ENCODE data around the gene SPACDR.
A peak's percentile ranks its signal among the peaks of the same experiment; 100 is the strongest.

The SPACDR gene

DNA sequence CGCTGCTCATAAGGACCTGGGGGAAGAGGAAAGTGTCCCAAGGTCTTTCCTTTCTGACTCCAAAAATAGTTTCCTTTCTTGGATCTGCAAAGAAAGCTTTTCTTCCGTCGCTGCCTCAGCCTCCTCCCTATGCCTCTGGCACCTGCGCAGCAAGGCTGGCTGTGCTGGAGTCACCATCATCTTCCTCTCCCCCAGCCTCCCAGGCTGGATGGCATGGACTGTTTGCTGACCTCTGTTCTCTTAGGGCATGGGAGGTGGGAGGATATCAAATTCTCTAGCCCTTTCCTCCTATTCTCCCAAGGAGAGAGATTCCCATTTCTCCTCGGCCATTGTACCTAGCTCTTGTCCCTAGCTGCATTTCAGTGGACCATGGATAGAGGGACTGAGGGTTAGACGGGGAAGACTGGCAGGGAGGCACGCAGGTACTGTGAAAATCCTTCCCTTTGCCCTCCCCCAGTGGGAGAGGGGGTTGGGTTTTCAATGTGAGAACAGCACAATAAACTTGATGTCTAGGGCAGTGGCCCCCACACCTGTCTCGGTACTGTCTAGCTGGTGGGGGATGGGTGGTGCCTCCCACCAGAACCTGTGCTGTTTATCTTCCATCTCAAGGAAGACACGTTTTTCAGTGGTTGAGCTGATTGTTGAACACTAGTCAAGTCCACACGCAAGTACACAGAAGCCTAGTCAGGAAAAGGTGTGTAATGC, 30.3 kb downstream of the SPACDR start:
- no peak for DNase-seq

DNA sequence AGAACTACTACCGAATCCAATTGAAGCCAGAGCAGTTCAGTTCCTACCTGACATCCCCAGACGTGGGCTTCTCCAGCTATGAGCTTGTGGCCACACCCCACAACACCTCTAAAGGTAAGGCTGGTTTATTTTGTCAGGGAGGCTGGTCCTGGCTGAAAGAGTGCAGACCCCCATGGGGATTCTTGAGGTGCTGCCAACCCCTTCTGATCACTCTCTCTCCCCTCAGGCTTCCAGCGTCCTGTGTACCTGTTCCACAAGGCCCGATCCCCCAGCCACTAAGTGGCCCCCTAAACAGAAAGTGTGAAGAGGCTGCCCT, 30.8 kb downstream of the SPACDR start:
- DNase-seq: no peak

DNA sequence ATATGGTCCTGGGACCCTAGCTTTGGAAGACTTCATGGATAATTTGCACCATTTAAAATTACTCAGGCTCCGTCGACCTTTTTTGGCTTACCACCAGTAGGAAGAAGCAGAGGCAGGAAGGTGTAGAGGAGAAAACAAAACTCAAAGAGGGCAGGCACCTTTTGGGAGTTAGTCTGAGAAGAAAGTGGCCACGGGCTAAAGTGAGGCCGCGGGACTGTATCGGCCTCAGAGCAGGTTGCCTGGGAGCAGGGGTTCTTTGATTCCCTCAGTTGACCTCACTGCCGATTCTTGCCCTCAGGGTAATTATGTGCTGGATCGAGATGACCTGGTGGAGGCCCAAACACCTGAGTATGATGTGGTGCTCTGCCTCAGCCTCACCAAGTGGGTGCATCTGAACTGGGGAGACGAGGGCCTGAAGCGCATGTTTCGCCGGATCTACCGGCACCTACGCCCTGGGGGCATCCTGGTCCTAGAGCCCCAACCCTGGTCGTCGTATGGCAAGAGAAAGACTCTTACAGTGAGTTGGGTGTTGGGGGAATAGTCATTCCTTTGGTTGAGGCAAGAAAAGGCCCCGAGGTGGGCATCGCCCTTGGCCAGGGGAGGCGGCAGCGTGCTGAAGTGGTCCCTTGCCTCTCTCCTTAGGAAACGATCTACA, 31.3 kb downstream of the SPACDR start:
- DNase-seq: no peak

DNA sequence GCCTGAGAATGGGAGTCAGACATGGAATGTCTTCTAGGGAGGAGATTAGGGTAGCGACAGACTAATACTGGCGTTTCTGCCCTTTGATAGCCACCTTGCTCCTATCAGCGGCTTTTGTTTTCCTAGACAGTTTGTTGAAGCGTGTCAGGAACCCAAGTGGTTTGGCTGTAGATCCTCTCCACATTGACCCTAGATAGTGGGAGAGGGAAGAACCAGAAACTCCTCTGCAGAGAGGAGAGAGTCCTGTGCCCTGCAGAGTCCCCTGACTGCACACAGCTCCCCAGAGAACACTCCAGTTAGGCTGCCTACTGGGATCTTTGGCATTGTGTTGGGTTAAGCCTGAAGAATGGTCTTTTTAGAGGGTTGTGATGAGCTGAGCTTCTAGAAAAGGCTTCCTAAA, 32.0 kb downstream of the SPACDR start:
- DNase-seq: no peak

DNA sequence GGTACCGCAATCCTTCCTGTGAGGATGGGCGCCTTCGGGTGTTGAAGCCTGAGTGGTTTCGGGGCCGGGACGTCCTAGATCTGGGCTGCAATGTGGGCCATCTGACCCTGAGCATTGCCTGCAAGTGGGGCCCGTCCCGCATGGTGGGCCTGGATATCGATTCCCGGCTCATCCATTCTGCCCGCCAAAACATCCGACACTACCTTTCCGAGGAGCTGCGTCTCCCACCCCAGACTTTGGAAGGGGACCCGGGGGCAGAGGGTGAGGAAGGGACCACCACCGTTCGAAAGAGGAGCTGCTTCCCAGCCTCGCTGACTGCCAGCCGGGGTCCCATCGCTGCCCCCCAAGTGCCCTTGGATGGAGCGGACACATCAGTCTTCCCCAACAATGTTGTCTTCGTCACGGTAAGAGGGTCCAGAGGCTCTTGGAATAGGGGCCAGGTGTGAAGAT, 32.7 kb downstream of the SPACDR start:
- DNase-seq: no peak

DNA sequence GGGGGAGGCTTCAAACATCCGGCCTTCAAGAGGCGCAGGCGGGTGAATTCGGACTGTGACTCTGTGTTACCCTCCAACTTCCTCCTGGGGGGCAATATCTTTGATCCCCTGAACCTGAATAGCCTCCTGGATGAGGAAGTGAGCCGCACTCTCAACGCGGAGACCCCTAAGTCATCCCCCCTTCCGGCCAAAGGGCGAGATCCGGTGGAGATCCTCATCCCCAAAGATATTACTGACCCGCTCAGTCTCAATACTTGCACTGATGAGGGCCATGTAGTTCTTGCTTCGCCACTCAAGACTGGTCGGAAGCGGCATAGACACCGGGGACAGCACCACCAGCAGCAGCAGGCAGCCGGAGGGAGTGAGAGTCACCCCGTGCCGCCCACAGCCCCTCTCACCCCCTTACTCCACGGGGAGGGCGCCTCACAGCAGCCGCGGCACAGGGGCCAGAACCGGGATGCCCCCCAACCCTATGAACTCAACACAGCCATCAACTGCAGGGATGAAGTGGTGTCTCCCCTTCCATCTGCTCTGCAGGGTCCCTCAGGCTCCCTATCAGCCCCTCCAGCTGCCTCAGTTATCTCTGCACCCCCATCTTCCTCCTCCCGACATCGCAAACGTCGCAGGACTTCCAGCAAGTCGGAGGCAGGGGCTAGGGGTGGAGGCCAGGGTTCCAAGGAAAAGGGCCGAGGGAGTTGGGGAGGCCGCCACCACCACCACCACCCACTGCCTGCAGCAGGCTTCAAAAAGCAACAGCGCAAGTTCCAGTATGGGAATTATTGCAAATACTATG, 33.4 kb downstream of the SPACDR start:
- peak; percentile 52 for DNase-seq

DNA sequence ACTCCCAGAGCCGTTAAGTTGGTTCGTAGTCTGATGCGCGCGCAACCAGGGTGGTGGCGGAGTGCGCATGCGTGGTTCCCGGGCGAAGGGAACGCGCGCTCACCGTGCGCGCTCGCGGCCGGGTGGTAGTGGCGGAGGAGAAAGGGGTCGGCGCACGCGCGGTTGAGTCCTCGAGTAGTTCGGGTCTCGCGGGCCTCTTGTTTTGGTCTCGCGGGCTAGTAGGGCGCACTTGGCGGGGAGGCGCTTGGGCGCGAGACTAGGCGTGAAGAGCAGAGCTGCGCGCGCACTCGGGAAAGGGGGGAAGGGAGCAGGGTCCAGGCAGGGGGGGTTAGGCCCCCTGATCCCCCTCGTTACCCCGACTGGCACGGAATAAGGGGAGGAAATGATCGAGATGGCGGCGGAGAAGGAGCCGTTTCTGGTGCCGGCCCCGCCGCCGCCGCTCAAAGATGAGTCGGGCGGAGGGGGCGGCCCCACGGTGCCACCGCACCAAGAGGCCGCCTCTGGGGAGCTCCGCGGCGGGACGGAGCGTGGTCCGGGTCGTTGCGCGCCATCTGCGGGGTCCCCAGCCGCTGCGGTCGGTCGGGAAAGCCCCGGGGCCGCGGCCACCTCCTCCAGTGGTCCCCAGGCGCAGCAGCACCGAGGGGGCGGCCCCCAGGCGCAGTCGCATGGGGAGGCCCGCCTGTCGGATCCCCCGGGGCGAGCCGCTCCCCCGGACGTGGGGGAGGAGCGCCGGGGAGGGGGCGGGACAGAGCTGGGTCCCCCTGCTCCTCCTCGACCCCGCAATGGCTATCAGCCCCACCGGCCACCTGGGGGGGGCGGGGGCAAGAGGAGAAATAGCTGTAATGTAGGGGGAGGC, 34.2 kb downstream of the SPACDR start, which contains the start of gene MEPCE:
Gene MEPCE, plus strand, starts transcription at position 195 of the 856 bp plus-strand sequence. Its CDS starts 188 bp downstream, at position 383.
- DNase-seq: peak; percentile 95

DNA sequence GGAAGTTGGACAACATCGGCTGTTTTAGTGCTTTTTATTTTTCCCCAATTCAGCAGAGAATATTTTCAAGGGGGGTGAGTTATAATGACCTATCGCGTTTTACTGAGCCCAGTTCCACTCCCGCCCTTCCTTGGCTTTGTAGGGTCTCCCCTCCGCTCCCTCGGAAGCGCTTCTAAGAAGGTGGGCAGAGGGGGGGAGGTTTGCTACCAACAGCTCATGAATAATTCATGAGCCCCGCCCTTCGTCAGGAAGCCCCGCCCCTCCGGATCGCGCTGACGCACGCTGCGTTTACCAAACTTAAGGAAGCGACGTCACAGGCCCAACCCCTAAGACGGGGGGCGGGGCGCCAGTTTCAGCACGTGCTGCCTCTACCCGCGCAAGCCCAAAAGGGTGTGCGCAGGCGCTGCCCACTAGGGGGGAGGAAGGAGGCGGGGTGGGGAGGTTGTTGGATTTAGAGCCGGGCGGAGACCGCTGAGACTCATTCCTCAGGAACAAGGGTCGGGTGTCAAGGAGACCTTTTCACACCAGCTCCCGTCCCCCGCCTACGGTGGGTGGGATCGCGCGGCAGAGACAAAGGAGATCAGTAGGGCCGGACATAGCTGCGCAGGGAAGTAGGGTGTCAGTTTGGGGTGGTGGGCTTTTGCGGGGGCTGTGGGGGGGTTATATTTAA, 35.0 kb downstream of the SPACDR start:
- peak; percentile 100 for DNase-seq

DNA sequence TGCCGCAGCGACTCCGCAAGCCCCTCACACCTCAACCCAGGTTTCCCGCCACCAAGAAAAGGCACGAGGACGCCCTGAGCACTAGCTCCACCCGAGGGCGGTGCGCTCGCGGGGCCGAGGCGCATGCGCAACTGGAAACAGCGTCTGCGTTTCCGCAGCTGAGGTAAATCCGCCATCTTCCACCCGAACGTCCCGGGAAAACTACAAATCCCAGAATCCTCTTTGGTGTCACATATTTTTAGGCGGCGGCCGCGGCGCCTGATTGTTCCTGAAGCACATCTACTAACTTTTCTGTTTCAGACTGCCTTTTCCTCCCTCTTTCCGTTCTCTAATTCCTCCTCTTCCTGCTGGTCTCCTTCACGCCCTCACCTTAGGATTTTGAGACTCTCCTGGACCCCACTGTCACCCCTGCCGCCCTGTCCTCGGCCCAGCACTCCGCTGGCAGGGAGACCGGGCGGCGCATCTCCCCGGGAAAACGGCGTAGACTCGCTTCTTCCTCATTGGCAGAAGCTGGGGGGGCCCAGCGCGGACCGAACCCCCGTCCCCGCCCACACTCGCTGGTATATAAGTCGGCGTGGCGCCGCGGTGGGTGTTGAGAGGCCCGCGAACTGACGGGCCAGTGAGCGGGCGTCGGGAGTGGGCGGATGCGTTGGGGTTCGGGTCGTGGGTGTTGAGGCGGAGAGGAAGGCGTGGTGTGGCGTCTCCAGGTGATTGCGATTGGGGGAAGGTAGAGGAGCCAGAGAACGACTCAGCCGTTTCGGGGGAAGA, 35.7 kb downstream of the SPACDR start, which contains the start of gene ZCWPW1:
Gene ZCWPW1, minus strand, starts transcription at position 505 of the 768 bp plus-strand sequence. CDS start 8,054 bp downstream, outside the sequence.
- DNase-seq: peak; percentile 98

DNA sequence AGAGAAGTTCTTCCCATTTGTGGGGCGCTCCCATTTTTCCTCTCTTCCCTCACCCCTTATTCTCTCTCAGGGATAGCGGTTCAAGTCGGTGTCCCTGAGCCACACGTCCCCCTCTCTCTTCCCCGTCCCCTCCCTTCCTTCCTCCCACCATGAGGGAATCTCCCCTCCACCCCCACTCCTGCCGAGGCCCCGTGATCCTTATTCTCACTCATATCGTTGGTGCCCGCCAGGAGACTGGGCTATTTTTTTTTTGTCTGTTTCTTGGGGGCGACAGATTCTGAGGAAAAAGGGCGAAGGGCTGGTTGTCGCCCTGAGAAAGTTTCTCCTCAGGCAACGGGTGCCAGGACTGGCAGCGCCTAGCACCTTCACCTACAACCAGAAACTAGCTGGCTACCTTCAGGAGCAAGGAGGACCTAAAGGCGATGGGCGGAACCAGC, 36.3 kb downstream of the SPACDR start:
- no peak for DNase-seq

DNA sequence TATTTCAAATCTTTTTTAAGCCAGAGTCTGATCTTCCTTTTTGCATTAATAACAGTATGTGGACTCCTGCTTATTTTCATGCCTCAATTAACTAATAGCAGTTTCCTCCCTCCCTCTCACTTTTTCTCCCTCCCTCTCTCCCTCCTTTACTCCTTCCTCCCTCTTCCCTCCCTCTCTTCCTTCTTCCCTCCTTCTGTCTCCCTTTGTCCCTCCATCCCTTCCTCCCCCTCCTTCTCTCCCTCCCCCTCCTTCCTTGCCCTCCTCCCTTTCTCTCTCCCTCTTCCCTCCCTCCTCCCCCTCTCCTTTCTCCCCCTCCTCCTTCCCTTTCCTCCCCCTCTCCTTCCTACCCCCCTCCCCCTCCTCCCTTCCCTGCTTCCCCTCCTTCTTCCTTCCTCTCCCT, 37.5 kb downstream of the SPACDR start:
- no peak for DNase-seq

DNA sequence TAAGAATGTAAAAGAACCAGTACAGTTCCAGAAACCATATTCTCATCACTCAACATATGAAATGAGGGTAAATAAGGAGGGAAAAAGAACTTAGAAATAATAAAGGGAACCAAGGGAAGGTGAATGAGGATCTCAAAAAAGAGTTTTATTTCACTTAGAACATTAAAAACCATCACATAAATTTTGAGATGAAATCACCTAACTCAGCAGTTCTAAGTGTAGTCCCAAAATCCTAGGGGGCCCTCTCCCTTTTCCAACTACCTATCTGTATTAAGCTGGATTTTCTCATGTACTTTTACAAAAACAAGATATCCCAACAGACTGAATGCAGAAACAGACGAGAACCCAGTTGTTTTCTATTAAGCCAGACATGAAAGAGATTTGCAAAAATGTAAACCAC, 38.7 kb downstream of the SPACDR start:
- DNase-seq: no peak

DNA sequence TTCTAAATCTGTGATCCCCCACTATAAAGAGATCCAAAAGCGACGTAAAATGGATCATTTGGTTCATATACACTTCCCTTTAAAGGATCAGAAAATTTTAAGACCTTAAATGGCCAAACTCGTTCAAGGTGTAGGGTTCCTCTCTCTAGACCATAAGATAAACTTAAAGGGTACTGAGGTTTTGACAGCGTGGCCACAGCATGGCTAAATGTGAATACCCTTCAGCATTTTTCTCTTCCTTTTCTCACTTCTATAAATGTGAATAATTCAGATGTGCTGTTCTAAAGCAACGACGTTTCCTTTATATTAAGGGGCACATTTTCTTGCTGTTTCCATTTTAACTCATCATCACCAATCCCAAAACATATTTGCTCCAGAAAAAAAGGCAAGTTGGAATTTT, 40.7 kb downstream of the SPACDR start:
- no peak for DNase-seq

DNA sequence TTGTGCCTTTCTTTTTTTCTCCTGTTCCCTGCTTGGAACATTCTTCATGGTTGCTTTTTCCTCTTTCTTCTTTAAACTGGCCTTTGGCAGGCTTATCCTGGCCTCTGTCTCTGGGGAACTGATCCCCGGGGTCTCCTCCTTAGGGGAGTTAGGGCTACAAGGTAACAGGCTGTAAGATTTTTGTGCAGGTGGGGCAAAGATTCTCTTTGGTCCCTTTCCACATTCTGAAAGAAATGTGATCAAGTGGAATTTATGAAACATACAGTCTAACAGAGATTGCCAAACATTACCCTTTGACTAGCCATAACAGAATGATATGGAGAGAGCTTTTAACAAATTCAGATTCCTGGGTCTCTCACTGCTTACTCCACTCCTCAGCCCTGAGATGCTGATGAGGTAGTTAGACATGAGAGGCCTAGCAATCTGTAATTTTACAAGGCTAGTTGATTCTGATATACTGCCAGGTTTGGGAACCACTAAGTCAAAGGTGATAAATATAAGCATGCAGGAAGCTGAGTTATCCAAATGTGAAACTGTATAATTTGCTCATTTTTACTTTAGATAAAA, 44.3 kb downstream of the SPACDR start:
- no peak for DNase-seq

DNA sequence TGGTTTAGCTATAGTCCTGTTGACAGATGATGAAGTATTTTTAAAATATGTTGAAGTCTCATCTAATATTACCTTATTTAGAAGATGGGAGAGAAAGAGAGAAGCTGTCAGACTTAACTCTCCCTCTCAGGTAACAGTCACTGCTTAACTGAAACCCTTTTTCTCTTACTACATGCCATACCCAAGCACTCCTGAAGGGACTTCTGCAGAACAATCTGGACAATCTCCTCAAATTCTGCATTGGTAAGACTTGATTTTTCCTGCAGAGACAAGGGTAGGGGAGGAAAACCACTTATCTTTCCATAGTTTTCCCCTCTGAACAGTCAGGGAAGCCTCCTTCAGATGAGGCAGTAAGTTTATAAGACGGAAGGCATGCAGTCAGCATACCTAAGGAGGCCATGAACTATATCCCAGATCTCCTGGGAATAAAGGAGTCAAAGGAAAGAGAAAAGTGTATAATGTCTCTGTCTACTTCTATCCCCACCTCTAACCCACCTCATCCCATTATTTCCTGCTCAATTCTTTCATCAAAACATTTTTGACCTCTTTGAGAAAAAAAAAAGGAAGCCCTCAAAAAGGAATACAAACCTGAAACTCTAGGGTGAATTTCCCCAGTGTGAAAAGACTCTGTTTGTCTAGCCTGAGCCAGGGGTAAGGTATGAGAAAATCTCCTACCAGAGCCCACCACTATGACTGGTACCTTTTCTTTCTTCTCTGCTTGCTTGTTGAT, 45.0 kb downstream of the SPACDR start:
- DNase-seq: no peak

DNA sequence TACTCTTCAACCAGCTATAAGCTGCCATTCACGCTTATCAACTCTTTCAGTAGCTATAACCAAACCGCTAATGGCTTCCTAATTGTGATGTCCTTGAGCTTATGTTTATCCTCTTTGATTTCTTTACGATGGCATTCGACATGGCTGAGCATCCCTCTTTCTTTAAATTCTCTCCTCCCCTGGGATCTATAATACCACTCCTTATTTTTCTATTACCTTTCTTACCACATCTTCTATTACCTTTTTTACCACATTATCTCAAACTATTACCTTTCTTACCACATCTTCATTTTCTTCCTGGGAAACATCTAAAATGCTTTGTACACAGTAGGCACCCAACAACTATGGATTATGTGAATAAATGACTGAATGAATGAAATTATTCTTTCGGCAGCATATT, 48.6 kb downstream of the SPACDR start:
- DNase-seq: no peak

DNA sequence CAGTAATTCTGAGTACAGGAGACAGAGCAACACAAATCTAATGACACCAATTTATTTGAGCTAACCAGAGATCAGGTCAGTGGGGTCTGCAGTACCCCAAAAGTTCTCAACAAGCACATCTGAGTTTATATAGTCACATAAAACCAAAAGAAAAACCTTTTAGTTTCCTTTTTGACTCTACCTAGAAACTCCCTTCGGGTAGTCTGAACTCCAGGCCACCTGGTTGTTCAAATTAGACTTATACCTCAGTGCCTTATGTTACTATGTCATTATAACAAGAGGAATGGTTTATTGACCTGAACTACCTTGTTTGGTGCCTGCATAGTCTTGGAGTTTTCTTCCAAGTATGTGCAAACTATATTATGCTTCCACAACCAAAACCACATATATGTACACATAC, 50.2 kb downstream of the SPACDR start:
- DNase-seq: no peak

DNA sequence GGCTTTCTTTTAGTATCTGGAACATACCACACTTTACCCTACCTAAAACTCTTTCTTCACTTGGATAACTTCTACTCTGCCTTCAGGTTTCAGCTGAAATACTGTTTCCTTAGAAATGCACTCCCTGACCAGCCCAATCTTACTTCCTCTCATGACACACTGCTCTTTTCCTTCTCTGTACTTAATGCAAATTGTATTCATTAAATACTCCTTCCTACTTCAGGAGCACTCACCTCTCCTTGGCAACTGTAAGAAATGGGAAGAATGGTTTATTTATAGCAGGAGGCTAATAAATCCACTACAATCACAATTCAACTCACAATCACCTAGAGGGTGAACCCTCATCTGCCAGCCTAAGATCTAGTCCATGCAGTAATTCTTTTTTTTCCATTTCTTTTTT, 50.7 kb downstream of the SPACDR start:
- no peak for DNase-seq

DNA sequence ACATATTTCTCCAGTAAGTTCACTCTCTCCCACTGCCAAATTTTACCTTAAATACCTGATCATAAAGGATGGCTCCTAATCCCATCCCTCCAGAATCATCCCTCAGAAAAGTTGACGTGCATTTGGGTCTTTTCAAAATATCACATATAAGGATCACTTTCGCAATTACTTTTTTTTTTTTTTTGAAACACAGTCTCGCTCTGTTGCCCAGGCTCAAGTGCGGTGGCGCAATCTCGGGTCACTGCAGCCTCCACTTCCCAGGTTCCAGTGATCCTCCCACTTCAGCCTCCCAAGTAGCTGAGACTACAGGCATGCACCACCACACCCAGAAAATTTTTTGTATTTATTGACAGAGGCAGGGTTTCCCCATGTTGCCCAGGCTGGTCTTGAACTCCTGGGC, 53.0 kb downstream of the SPACDR start:
- no peak for DNase-seq

Data from stimulated activated CD4-positive, alpha-beta T cell treated with anti-CD3 and anti-CD28 coated beads, Interleukin-15, amount 100 ng/mL, for 24 hours (primary cell).